ENCODE measurements around the gene SGMS2.
A peak's percentile ranks its signal among the peaks of the same experiment; 100 is the strongest.

The SGMS2 gene

DNA sequence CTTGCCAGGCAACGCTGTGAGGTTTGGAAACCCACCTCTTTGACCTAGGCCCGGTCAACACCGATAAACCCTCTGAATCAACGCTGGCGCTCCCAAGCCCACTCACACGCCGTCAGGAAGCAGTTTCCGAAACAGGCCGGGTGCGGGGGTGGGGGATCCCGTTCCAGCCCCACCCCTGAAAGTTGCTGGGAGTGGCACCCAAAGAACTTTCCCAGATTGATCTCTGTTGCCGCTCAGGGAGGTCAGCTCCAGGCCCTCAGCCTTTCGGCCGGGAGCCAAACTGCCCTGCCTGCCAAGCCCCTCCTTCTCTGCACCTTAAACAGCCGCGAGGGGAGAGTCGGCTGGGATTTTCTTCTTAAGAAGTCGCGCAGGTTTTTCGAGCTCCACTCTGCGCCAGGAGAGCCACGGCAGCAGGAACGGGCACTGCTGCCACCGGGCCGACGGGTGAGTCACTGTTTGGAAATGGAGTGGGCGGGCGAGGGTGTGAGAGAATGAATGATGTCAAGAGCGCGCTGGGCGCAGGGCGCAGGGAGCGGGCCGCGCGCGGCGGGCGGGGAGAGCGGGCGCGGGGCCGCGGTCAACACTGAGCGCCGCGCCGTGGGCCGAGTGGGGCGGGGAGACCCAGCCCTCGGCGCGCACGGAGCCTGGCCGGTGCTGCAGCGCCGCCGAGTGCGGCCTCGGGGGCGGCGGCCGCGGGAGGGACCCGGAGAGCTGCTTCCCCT, at the start of gene SGMS2:
Gene SGMS2, plus strand, starts transcription at position 583 of the 722 bp plus-strand sequence. CDS start 70,622 bp downstream, outside the sequence.
- DNase-seq (ENCODE audit: low read depth in 1 of 2, low spot score in 1 of 2), result peak; percentile 73 to 98
- in situ Hi-C loops (cut with HindIII; ENCODE audit: low pct_unique_long_range_greater_than_20kb, low sequenced_read_pairs), result no loop called here
- peak; percentile 90 for TF ChIP-seq JUND (IDR thresholded peaks at IDR 0.05; ENCODE audit: low read depth)

DNA sequence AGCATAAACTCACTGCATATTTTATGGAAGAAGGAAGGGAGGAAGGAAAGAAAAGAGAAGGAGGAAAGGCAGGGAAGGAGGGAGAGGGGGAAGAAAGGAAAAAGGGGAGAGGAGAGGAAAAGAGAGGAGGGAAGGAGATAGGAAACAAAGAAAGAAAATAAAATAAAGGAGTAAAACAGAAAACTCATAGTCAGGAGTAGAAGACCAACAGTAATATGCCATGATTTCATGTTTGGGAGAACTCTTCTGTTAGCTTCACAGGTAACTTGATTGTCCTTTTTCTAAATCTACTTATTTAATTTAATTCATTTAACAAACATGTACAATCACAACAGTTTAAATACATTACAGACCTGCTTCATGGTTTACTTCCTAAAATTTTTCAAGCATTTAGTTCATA, 46.8 kb upstream of the SGMS2 start:
- in situ Hi-C loops (cut with HindIII; ENCODE audit: low pct_unique_long_range_greater_than_20kb, low sequenced_read_pairs), result no loop called here
- no peak for DNase-seq (ENCODE audit: low read depth in 1 of 2, low spot score in 1 of 2)
- no peak for TF ChIP-seq JUND (IDR thresholded peaks at IDR 0.05; ENCODE audit: low read depth)

DNA sequence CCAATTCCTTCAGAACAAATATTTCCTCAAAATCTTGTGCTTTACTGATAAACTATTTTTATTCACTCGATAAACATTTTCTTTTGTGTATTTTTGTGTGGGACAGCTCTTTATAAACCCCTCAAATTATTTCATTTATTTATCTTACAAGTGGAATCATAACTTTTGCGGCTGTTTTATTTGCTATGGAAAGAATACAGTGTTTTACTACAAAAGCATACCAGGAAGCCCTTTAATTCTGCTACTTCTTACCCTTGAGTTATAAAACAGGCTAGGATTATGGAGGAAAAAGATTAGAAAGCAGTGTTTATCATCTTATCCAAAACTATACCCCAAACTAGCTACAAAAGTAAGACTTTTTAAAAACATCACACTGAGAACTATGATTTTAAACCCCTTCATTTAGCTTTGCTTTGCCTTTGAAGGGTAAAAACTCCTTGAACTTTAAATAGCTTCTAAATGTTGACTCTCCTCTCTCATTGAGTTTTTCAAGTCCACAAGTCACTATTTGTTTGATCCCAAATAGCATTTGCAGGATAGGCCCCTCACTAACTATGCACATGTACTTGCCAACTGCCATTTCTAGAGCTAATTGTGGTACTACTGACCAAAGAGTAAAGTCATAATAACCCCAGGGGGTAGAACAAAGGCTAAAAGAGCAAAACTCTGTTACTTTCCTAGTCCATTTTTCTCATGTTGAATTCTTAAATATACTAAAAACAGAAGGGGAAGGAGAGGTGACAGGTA, 45.8 kb upstream of the SGMS2 start:
- TF ChIP-seq JUND (IDR thresholded peaks at IDR 0.05; ENCODE audit: low read depth), result no peak
- no peak for DNase-seq (ENCODE audit: low read depth in 1 of 2, low spot score in 1 of 2)
- in situ Hi-C loops (cut with HindIII; ENCODE audit: low pct_unique_long_range_greater_than_20kb, low sequenced_read_pairs), result no loop called here

DNA sequence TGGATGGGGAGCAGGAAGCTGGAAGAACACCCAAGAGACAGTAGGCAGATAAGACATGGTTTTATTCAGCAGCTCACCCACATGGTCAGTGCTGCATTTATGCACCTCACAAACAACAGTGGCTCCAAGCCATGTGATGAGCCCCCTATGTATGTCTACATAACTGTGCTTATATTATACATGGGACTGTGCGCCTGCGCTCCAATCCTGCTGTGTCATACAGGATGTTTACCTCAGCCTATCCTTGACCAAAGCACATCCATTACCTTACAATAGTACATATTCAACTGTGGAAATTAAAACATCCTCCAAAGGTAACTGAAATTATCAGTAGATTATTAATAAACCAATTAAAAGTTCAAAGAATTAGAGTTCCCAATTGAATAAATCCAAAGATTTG, 44.1 kb upstream of the SGMS2 start:
- no peak for TF ChIP-seq JUND (IDR thresholded peaks at IDR 0.05; ENCODE audit: low read depth)
- in situ Hi-C loops (cut with HindIII; ENCODE audit: low pct_unique_long_range_greater_than_20kb, low sequenced_read_pairs), result no loop called here
- DNase-seq (ENCODE audit: low read depth in 1 of 2, low spot score in 1 of 2), result peak in 1 of 2 experiments; percentile 54

DNA sequence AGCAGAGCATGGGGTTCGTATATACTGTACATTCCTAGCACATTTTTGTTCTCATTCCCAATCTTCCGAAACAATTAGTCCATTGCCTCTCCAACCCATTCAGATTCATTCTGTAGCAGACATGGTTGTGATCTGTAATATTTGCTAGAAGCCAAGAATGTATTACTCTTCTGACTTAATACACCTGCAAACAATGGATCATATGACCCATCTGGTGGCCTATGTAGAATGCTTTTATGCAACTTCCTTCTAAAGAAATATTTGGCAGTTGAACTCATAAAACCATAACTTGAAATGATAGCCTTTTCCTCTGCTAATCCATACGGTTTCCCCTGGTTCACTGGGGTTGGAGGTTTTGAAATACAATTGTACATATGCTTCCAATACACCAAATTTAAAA, 32.8 kb upstream of the SGMS2 start:
- TF ChIP-seq JUND (IDR thresholded peaks at IDR 0.05; ENCODE audit: low read depth), result no peak
- DNase-seq (ENCODE audit: low read depth in 1 of 2, low spot score in 1 of 2), result peak in 1 of 2 experiments; percentile 48
- in situ Hi-C loops (cut with HindIII; ENCODE audit: low pct_unique_long_range_greater_than_20kb, low sequenced_read_pairs), result no loop called here

DNA sequence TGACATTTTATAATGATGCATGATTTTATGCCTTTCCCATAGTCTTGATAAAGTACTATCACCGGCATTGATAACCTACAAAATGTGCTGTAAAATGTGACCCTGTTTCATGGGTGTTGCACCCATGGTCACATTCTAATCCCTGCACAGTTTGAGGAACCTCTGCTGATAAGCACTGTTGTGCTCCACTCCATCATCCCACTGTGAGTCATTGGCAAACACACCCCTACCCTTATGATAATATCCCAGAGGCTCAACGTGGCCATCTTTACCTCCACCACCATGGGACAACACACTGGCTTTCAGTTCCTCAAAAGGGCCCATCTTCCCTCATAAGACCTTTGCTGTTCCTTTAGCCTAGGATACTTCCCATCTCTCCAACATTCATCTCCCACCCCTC, 32.0 kb upstream of the SGMS2 start:
- no peak for DNase-seq (ENCODE audit: low read depth in 1 of 2, low spot score in 1 of 2)
- in situ Hi-C loops (cut with HindIII; ENCODE audit: low pct_unique_long_range_greater_than_20kb, low sequenced_read_pairs), result no loop called here
- no peak for TF ChIP-seq JUND (IDR thresholded peaks at IDR 0.05; ENCODE audit: low read depth)

DNA sequence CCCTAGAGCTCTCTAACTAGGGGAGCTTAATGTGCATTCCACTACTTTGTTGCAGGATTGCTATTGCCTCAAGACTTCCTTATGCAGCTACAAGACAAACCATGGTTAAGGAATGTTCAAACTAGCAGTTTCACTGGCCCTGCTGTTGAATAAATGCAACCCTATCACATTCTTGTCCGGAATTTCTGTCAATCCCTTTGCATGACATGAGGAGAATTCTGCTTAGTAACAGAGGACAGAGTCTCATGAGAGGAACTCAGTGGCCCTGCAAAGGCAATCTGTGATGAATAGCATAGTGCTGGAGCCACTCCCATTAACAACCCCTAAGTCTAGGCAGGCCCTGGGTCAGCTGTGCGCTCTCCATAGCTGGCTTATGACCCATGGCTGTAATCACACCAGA, 30.7 kb upstream of the SGMS2 start:
- DNase-seq (ENCODE audit: low read depth in 1 of 2, low spot score in 1 of 2), result peak in 1 of 2 experiments; percentile 15
- in situ Hi-C loops (cut with HindIII; ENCODE audit: low pct_unique_long_range_greater_than_20kb, low sequenced_read_pairs), result no loop called here
- no peak for TF ChIP-seq JUND (IDR thresholded peaks at IDR 0.05; ENCODE audit: low read depth)

DNA sequence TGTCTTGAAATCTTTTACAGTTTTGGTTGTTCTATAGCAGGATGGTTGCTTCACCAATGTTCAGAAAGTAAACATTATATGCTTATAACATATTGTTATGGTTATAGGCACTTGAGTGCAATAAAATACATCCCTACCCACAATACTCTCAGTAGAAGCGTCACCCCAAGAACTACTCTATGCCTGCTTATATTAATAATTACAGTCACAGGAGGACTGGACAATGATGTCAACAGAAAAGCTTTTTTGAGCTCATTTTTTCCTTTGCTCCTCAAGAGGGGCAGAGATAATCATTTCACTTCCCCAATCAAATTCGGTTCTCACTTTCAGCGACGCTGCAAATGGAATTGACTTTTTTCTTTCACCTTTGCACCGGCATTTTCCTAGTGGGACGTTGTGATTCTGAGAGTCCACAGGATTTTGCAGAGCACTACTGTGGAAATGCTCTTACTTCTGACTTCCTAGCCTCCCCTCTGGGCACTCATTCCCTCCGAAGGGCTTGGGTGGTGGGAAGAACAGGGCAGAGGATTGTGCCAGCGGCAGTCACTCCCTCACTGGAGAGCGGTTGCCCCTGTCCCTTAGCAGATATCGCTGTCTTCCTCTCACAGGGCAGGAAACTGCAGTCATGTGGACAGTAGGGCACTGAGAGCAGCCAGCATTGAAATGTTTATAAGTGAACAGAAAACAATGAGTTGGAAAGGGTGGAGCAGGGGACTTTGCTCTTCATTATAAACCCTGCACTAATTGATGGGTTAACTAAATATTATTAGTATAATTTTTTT, 24.9 kb upstream of the SGMS2 start:
- no peak for TF ChIP-seq JUND (IDR thresholded peaks at IDR 0.05; ENCODE audit: low read depth)
- in situ Hi-C loops (cut with HindIII; ENCODE audit: low pct_unique_long_range_greater_than_20kb, low sequenced_read_pairs), result no loop called here
- DNase-seq (ENCODE audit: low read depth in 1 of 2, low spot score in 1 of 2), result no peak

DNA sequence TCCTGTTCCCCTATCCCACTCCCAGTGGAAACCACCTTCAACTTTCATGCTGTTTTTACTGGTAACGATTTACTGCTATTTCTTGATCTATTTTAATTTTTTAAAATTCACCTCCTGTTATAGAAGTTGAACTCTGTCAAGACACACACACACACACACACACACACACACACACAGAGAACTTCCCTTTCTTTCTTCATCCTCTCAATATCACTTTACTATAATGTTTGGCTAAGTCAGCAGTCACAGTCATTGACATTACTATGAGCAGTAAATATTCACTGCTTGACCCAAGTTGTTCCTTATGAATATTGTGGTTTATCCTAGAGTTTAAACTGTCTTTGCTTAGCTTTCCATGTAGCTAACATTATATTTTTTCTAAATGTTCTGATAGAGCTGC, 24.0 kb upstream of the SGMS2 start:
- in situ Hi-C loops (cut with HindIII; ENCODE audit: low pct_unique_long_range_greater_than_20kb, low sequenced_read_pairs), result no loop called here
- TF ChIP-seq JUND (IDR thresholded peaks at IDR 0.05; ENCODE audit: low read depth), result no peak
- DNase-seq (ENCODE audit: low read depth in 1 of 2, low spot score in 1 of 2), result no peak

DNA sequence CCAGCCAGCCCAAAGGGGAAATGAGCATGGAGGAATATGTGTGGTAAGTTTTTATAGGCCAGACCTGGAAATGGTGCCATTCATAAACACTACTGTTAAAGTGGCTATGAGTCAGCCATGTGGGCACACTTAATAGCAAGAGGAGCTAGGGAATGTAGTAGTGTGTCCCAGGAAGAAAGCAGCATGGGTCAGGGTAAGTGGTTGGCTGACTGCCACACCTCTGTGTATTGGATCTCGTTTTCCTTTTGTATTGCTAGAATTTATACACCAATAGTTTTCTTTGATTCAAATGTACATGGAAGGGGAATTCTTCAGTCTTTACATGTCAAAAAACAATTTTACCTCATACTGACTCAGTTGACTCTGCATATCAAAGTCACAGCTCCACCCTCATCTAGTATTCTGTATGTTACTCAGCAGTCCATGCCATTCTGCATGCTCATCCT, 22.9 kb upstream of the SGMS2 start:
- no peak for DNase-seq (ENCODE audit: low read depth in 1 of 2, low spot score in 1 of 2)
- no peak for TF ChIP-seq JUND (IDR thresholded peaks at IDR 0.05; ENCODE audit: low read depth)
- in situ Hi-C loops (cut with HindIII; ENCODE audit: low pct_unique_long_range_greater_than_20kb, low sequenced_read_pairs), result no loop called here

DNA sequence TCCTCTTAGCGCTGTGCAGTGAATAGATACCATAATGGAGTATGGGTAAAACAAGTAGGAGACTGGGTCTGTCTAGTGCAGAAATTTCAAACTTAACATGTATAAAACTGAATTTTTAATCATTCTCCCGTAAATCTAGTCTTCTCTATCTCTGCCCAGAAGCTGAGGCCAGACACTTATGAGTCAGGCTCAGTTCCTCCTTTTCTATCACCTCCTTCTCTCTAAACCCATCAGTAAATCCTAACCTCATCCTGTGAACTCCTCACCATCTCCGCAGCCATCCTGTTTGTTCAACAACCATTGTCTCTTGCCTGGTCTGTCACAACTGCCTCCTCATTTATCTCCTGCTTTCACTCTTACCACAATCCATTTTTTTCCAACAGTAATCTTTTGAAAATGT, 19.8 kb upstream of the SGMS2 start:
- no peak for TF ChIP-seq JUND (IDR thresholded peaks at IDR 0.05; ENCODE audit: low read depth)
- in situ Hi-C loops (cut with HindIII; ENCODE audit: low pct_unique_long_range_greater_than_20kb, low sequenced_read_pairs), result no loop called here
- DNase-seq (ENCODE audit: low read depth in 1 of 2, low spot score in 1 of 2), result no peak

DNA sequence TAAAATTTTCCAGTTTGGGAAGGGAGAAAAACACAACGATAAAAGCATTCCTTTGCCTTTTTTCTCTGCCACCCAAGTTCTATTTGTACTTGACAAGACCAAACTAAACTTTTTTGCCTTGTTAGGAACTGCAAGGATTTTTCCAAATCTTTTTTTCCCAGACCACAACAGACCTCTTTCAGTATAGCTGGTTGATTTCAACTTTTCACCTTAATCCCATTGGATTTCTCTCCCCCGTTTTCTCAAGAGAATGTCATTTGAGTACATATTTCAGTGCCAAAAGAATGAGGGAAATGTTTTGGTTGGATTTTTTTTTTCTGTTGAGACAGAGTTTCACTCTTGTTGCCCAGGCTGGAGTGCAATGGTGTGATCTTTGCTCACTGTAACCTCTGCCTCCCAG, 18.5 kb upstream of the SGMS2 start:
- in situ Hi-C loops (cut with HindIII; ENCODE audit: low pct_unique_long_range_greater_than_20kb, low sequenced_read_pairs), result no loop called here
- DNase-seq (ENCODE audit: low read depth in 1 of 2, low spot score in 1 of 2), result no peak
- no peak for TF ChIP-seq JUND (IDR thresholded peaks at IDR 0.05; ENCODE audit: low read depth)

DNA sequence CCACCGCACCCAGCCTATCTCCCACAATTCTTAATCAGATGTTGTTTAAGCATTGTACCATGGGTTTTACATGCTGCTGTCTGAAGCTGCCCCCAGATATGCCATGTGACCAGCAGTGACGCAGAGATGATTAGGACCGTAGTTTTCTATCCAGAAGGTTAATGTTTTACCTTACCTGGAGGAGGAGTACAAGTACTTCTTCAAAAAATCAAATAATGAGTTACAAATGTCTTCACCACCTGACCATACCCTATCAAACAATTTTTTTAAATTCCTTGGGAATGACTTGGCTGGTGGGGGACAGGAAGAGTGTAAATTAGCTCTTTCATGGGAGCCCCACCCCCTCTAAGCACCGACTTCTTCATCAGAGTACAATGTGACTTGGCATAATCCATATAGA, 16.2 kb upstream of the SGMS2 start:
- no peak for TF ChIP-seq JUND (IDR thresholded peaks at IDR 0.05; ENCODE audit: low read depth)
- in situ Hi-C loops (cut with HindIII; ENCODE audit: low pct_unique_long_range_greater_than_20kb, low sequenced_read_pairs), result no loop called here
- DNase-seq (ENCODE audit: low read depth in 1 of 2, low spot score in 1 of 2), result no peak

All from T47D (cell line).